OCI-LY7 (cell line): ENCODE data around the gene TMEM50A. TPM values are rescaled to one million over a fixed set of nuclear protein-coding genes. Genes with fewer than 3 reads are reported as not detected.

ENCODE experiments used
- BruUV-seq: library from RNA; stranded (reverse); fragments of 400-500 nt; replicated peaks from 2 replicates; lab custom pipeline; 2021; lab: Mats Ljungman, UMichigan
- CTCF ChIA-PET: fragments of 300-600 bp; sonication (Branson Sonifier 250); formaldehyde crosslinking; loops from one replicate; lab custom pipeline; 2022; ENCODE audit warnings: antibody characterized with exemption; ENCODE audit not compliant: unreplicated experiment; lab: Charles Lee
- POLR2A ChIA-PET: fragments of 300-600 bp; sonication (Branson Sonifier 250); formaldehyde crosslinking; loops from one replicate; lab custom pipeline; 2022; ENCODE audit warnings: antibody characterized with exemption; lab: Charles Lee
- DNase-seq: peaks from one replicate; pipeline ENCODE4 v3.0.0-alpha.2; 2015; ENCODE audit warnings: low spot score
- H2AFZ ChIP-seq: fragments of 200-600 bp; sonication (generic), shearing (Covaris generic); 2 replicates; pipeline ENCODE4 v1.6.1; 2014; ENCODE audit warnings: mild to moderate bottlenecking, antibody characterized with exemption, low read length, moderate library complexity
- H3K27ac ChIP-seq: fragments of 200-600 bp; sonication (generic); 2 replicates; pipeline ENCODE4 v1.5.1; 2014; ENCODE audit warnings: mixed run types, low read depth, mild to moderate bottlenecking, moderate library complexity, low read length, inconsistent platforms; ENCODE audit not compliant: poor library complexity, severe bottlenecking
- H3K36me3 ChIP-seq: fragments of 200-600 bp; sonication (generic); 2 replicates; pipeline ENCODE4 v1.6.1; 2014; ENCODE audit warnings: mild to moderate bottlenecking, antibody characterized with exemption, low read length, moderate library complexity, mixed read lengths; ENCODE audit not compliant: insufficient read depth
- H3K4me1 ChIP-seq: fragments of 200-600 bp; sonication (generic); 2 replicates; pipeline ENCODE4 v1.5.1; 2014; ENCODE audit warnings: mild to moderate bottlenecking, low read length; ENCODE audit not compliant: insufficient read depth, poor library complexity, severe bottlenecking
- H3K4me2 ChIP-seq: fragments of 200-600 bp; sonication (generic); 2 replicates; pipeline ENCODE4 v1.6.1; 2014; ENCODE audit warnings: mild to moderate bottlenecking, low read length
- H3K4me3 ChIP-seq: fragments of 200-600 bp; sonication (generic); 2 replicates; pipeline ENCODE4 v1.5.1; 2014; ENCODE audit warnings: mild to moderate bottlenecking, low read depth, low read length; ENCODE audit not compliant: poor library complexity, severe bottlenecking
- H3K79me2 ChIP-seq: fragments of 200-600 bp; sonication (generic); 2 replicates; pipeline ENCODE4 v1.6.1; 2016; ENCODE audit warnings: low read depth, mild to moderate bottlenecking, low read length, moderate library complexity, mixed read lengths; ENCODE audit not compliant: insufficient read depth
- H3K9me2 ChIP-seq: fragments of 200-600 bp; sonication (generic); 2 replicates; pipeline ENCODE4 v1.6.1; 2016; ENCODE audit warnings: mild to moderate bottlenecking, low read length, mixed read lengths; ENCODE audit not compliant: insufficient read depth
- H3K9me3 ChIP-seq: fragments of 200-600 bp; sonication (generic); 2 replicates; pipeline ENCODE4 v1.6.1; 2014; ENCODE audit warnings: mild to moderate bottlenecking, mixed run types, low read length, mixed read lengths
- H4K20me1 ChIP-seq: fragments of 200-600 bp; sonication (generic); 2 replicates; pipeline ENCODE4 v1.6.1; 2014; ENCODE audit warnings: mild to moderate bottlenecking, antibody characterized with exemption, low read length, moderate library complexity, mixed read lengths; ENCODE audit not compliant: insufficient read depth
- EZH2phosphoT487 ChIP-seq: fragments of 200-600 bp; sonication (generic); IDR thresholded peaks from 2 replicates; pipeline ENCODE4 v1.6.1; 2018; ENCODE audit warnings: low read depth, borderline replicate concordance, mild to moderate bottlenecking, mixed run types, antibody characterized with exemption, low read length, moderate library complexity, mixed read lengths
- intact Hi-C: fragments of 100-400 bp; cut with micrococcal nuclease; formaldehyde crosslinking; loops from one replicate; pipeline ENCODE4 v1.10.0; 2022; ENCODE audit not compliant: unreplicated experiment
- total RNA-seq, 2 experiments: library from RNA; depleted of rRNA in 1 of 2; stranded (reverse); fragments of >200 nt in 1 of 2; shearing (Covaris generic) in 1 of 2; gene quantifications; 2 replicates each; pipeline ENCODE4 v1.2.3, GENCODE V29; 2014 to 2022
- TF ChIP-seq, protein P1 (sequence below): fragments of 200-600 bp; sonication (generic); conservative IDR thresholded peaks from 2 replicates; pipeline ENCODE4 v1.5.1; 2014; ENCODE audit warnings: mild to moderate bottlenecking, antibody characterized with exemption, low read length, moderate library complexity, mixed read lengths

Gene TMEM50A
- total RNA-seq, 2 experiments from 2014 or later: 56.2 to 62.9 TPM

DNA sequence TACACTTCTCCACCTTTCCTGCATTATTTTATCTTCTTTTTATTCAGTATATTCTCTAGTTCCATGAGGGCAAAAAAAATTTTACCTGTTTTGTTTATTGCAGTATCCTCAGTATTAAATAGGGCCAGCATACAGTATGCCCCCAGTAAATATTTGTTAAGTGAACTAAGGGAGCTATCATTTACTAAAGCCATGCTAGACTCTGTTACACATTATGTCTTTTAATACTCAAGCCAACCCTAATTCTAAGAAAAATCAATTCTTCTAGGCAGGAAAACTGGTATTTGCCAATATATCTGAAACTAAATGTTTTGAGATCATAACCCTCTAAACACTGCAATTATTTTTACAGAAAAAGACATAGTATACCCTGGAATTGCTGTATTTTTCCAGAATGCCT is 18.3 kb downstream of the TMEM50A start:
- CTCF ChIA-PET: no interaction called here
- POLR2A ChIA-PET: no interaction called here
- no peaks in the 10 kb centered on the region for H3K79me2 ChIP-seq

DNA sequence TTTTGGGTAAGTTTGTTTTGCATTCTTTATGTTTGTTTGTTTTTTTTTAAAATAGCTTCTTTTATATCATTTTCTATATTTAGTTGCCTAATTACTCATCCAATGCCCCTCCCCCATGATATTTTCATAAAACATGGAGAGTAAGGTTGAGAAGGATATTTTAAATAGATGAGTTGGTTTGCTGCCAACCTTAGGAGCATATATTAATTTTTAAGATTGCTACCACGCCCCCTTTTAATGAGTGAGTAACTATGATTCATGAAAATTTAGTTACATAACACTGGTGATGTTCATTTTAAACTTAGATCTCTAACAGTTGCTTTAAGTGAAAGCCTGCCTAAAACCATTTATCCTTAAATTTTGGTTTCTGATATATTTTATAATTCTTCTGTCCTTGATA is 18.7 kb downstream of the TMEM50A start:
- no peak overlapping the region for H3K27ac ChIP-seq
- H4K20me1 ChIP-seq: no peaks in the 10 kb centered on the region
- intact Hi-C loops: no loop called here
- no peak for DNase-seq
- no peaks in the 10 kb centered on the region for H3K9me3 ChIP-seq
- H3K4me1 ChIP-seq: no peaks in the 10 kb centered on the region
- TF ChIP-seq EZH2phosphoT487: no peak
- TF ChIP-seq, protein P1, sequence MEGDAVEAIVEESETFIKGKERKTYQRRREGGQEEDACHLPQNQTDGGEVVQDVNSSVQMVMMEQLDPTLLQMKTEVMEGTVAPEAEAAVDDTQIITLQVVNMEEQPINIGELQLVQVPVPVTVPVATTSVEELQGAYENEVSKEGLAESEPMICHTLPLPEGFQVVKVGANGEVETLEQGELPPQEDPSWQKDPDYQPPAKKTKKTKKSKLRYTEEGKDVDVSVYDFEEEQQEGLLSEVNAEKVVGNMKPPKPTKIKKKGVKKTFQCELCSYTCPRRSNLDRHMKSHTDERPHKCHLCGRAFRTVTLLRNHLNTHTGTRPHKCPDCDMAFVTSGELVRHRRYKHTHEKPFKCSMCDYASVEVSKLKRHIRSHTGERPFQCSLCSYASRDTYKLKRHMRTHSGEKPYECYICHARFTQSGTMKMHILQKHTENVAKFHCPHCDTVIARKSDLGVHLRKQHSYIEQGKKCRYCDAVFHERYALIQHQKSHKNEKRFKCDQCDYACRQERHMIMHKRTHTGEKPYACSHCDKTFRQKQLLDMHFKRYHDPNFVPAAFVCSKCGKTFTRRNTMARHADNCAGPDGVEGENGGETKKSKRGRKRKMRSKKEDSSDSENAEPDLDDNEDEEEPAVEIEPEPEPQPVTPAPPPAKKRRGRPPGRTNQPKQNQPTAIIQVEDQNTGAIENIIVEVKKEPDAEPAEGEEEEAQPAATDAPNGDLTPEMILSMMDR: no peak
- ChIA-PET POLR2A (no interaction called here), CTCF (no interaction called here)
- no peak overlapping the region for H2AFZ ChIP-seq
- no TSS peak for BruUV-seq
- no peaks in the 10 kb centered on the region for H3K9me2 ChIP-seq
- H3K4me3 ChIP-seq: no peak overlapping the region
- H3K36me3 ChIP-seq: peaks cover 89% of the 10 kb centered on the region
- no peak overlapping the region for H3K4me2 ChIP-seq
- no peaks in the 10 kb centered on the region for H3K79me2 ChIP-seq

More for the DNA sequence above, 18.3 kb downstream of the TMEM50A start:
- no peaks in the 10 kb centered on the region for H3K9me3 ChIP-seq
- no peak overlapping the region for H3K4me3 ChIP-seq
- no TSS peak for BruUV-seq
- H3K9me2 ChIP-seq: no peaks in the 10 kb centered on the region
- no peak for DNase-seq
- H3K4me2 ChIP-seq: no peak overlapping the region
- peaks cover 89% of the 10 kb centered on the region for H3K36me3 ChIP-seq
- no peaks in the 10 kb centered on the region for H3K4me1 ChIP-seq
- intact Hi-C loops: no loop called here
- H2AFZ ChIP-seq: no peak overlapping the region
- no peaks in the 10 kb centered on the region for H4K20me1 ChIP-seq
- no peak overlapping the region for H3K27ac ChIP-seq
- TF ChIP-seq, protein P1: no peak
- TF ChIP-seq EZH2phosphoT487: no peak

DNA sequence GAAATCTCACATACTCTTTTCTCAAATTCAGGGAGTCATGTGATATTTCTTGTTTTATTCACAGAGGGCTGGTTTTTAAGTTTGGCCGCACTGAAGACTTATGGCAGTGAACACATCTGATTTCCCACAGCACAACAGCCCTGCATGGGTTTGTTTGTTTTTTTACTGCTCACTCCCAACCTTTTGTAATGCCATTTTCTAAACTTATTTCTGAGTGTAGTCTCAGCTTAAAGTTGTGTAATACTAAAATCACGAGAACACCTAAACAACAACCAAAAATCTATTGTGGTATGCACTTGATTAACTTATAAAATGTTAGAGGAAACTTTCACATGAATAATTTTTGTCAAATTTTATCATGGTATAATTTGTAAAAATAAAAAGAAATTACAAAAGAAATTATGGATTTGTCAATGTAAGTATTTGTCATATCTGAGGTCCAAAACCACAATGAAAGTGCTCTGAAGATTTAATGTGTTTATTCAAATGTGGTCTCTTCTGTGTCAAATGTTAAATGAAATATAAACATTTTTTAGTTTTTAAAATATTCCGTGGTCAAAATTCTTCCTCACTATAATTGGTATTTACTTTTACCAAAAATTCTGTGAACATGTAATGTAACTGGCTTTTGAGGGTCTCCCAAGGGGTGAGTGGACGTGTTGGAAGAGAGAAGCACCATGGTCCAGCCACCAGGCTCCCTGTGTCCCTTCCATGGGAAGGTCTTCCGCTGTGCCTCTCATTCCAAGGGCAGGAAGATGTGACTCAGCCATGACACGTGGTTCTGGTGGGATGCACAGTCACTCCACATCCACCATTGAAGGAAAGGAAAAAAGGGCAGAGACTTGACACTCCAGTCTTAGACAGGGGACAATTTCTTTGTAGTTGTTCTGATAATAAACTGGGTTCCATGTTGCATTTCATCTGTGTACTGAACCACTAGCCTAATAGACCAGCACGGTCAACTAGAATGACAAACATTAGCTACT is 22.8 kb downstream of the TMEM50A start:
- BruUV-seq: no TSS peak

More for the DNA sequence above, 22.8 kb downstream of the TMEM50A start:
- Histone ChIP-seq H3K9me3 (no peaks in the 10 kb centered on the region), H3K27ac (no peak overlapping the region), H3K36me3 (peaks cover 55% of the 10 kb centered on the region), H3K4me3 (no peak overlapping the region), H2AFZ (no peak overlapping the region), H3K79me2 (no peaks in the 10 kb centered on the region), H4K20me1 (no peaks in the 10 kb centered on the region), H3K4me1 (no peaks in the 10 kb centered on the region), H3K4me2 (no peak overlapping the region), H3K9me2 (no peaks in the 10 kb centered on the region)
- ChIA-PET CTCF (no interaction called here), POLR2A (no interaction called here)
- no peak for TF ChIP-seq EZH2phosphoT487
- TF ChIP-seq, protein P1: no peak
- intact Hi-C loops: no loop called here
- no peak for DNase-seq
